HL-60 (cell line): ENCODE results near the gene FLNB.

ENCODE experiments used
- GABPA ChIP-seq: IDR thresholded peaks from 2 replicates; pipeline ENCODE4 v1.6.1; 2012; ENCODE audit warnings: low read depth
- POLR2AphosphoS5 ChIP-seq: IDR thresholded peaks from 2 replicates; pipeline ENCODE4 v1.6.1; 2012; ENCODE audit warnings: low read depth
- TF ChIP-seq, protein P1 (sequence below): IDR thresholded peaks from one replicate; pipeline ENCODE4 v1.5.1; 2011; ENCODE audit warnings: low read length, control low read depth, inconsistent platforms; ENCODE audit not compliant: insufficient read depth
- TF ChIP-seq, protein P2 (sequence below): IDR thresholded peaks from 2 replicates; pipeline ENCODE4 v1.6.1; 2012; ENCODE audit warnings: low read depth; ENCODE audit not compliant: insufficient replicate concordance

DNA sequence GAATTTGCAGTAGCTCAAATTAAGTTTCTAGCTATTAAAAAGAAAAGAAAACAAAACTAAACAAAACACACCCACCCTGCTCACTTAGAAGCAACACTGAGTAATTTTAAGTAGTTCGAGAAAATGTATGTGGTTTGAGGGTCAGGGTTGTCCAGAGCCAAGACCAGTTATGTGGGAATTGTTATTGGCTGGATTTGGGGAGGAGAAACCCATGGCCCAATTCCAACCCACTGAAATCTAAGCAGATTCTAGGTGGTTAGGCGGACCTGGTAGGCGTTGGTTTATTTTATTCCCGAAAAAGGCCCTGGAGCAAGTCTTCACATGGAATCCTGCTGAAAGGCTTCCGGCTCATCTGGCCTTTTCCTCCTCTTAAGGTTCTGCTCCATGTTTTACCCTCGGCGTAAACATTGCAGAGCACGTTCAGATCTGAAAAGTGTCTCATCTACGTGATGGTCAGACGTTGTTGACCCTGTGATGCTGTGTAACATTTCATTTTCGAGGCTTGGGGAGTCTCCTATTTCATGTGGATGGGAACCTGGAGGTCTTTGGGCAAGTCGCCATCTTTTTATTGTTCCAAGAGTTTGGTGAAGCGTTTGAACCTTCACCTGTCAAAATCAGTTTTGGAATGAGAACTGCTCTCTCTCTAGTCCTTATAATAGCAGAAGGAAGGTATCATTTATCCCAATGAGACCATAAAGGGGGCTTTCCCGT is 64.0 kb downstream of the FLNB start:
- no peak for TF ChIP-seq POLR2AphosphoS5
- TF ChIP-seq, protein P1, sequence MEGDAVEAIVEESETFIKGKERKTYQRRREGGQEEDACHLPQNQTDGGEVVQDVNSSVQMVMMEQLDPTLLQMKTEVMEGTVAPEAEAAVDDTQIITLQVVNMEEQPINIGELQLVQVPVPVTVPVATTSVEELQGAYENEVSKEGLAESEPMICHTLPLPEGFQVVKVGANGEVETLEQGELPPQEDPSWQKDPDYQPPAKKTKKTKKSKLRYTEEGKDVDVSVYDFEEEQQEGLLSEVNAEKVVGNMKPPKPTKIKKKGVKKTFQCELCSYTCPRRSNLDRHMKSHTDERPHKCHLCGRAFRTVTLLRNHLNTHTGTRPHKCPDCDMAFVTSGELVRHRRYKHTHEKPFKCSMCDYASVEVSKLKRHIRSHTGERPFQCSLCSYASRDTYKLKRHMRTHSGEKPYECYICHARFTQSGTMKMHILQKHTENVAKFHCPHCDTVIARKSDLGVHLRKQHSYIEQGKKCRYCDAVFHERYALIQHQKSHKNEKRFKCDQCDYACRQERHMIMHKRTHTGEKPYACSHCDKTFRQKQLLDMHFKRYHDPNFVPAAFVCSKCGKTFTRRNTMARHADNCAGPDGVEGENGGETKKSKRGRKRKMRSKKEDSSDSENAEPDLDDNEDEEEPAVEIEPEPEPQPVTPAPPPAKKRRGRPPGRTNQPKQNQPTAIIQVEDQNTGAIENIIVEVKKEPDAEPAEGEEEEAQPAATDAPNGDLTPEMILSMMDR = no peak
- TF ChIP-seq, protein P2, sequence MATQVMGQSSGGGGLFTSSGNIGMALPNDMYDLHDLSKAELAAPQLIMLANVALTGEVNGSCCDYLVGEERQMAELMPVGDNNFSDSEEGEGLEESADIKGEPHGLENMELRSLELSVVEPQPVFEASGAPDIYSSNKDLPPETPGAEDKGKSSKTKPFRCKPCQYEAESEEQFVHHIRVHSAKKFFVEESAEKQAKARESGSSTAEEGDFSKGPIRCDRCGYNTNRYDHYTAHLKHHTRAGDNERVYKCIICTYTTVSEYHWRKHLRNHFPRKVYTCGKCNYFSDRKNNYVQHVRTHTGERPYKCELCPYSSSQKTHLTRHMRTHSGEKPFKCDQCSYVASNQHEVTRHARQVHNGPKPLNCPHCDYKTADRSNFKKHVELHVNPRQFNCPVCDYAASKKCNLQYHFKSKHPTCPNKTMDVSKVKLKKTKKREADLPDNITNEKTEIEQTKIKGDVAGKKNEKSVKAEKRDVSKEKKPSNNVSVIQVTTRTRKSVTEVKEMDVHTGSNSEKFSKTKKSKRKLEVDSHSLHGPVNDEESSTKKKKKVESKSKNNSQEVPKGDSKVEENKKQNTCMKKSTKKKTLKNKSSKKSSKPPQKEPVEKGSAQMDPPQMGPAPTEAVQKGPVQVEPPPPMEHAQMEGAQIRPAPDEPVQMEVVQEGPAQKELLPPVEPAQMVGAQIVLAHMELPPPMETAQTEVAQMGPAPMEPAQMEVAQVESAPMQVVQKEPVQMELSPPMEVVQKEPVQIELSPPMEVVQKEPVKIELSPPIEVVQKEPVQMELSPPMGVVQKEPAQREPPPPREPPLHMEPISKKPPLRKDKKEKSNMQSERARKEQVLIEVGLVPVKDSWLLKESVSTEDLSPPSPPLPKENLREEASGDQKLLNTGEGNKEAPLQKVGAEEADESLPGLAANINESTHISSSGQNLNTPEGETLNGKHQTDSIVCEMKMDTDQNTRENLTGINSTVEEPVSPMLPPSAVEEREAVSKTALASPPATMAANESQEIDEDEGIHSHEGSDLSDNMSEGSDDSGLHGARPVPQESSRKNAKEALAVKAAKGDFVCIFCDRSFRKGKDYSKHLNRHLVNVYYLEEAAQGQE = no peak
- no peak for TF ChIP-seq GABPA
